ENCODE results near the gene GJA5.
"Not testable (repeated sequence)": the region's sequence is repeated elsewhere in the genome, so short reads cannot be mapped to it uniquely, and the experiment has no call there.

Gene GJA5

DNA sequence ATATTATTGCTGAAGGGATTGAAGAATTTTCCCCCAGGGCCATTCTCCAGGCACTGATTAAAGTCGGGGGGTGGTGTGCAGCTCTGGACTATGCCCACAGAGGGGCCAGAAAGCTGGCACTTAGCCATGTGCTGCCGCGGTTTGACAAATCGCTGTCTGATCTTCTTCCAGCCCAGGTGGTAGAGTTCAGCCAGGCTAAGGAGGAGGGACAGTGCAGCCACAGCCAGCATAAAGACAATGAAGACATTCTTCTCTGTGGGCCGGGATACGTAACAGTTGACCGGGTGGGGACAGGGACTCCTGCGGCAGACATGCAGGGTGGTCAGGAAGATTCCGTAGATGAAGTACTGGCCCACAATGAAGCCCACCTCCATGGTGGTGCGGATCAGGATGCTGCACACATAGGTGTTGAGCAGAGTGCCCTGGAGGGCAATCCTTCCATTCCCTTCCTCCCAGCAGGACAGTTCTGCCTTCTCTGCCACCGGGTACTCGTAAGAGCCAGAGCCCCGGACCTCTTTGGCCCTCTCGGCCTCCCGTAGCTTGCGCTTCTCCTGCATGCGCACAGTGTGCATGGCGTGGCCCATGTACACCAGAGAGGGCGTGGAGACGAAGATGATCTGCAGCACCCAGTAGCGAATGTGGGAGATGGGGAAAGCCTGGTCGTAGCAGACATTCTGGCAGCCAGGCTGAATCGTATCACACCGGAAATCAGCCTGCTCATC is 1.9 kb downstream of the GJA5 start:
- DNase-seq, result no peak

DNA sequence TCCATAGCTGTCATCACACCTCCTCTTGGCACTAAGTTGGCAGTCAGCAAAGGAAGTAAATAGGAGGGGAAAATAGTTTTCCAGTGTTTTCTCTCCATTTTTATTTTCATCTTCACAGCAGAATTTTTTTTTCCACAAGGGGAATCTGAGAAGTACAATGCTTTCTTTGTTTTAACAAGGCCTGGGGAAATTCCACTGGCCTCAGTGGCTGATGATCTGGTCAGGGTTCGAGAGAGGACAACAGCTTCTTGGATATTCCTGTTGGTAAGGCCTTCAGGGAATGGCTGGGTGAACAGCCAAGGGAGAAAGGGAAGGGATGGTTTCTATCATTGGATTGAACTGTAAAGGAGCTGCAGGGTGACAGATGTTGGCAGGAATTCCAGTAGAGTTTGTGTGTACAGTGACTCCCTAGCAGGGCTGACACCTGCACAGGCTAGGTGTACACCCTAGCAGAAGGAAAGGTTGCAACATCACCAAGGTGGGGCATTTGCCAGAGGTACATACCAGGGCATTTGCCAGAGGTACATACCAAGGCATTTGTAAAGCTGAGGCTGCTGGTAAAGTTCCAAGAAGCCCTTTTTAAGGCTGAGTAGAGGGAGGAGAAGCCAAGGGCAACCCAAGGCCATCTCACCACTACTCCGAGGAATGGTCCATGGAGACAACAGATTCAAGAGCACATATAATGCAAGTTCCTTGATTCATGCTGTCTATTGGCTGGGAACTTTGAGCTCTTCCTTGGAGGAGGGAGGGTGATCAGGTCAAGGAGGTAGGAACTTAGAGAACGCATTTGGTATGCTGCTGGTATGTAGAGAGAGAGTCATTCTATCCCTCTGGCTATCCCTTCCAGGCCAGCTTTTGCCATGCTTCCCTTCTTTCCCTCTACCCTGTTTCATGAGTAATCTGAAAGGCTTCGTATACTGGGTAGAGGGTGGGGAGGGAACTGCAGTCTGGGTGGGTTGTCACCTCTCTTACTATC is 3.1 kb downstream of the GJA5 start:
- DNase-seq, result no peak

DNA sequence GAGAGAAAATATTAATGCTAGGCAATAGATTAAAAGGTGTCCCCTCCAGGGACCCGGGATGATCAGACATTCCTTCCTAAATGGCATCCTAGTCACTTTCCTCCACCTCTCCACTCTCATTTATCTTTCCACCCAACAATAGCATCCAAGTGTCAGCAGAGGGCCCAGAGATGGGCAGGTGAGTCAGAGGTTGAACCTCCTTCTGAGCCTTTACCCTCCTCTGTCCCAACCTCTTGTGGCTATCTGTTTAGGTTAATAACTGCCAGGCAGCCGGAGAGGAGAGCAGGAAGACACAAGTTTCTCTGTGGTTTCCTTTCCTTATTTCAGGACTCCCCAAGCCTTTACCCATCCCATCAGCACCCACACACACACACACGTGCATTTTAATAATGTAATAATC is 4.1 kb downstream of the GJA5 start:
- DNase-seq, result no peak

DNA sequence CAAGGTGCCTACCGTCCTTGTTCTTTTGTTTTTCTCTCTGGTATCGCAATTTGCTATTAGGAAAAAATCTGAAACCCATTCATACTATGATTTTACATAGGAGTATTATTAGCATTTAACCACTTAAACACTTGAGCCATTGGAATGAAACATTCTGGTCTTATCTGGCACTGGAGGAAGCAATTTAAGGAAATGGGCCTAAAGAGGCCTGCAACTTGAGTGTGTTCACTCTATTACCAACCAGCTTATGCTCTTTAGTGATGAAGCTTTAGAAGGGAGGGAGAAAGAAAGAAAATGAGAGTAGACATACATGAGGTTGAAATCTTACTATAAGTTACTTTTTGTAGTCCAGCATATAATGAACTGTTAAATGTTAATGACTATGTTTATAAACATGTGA is 5.7 kb downstream of the GJA5 start:
- DNase-seq, result no peak

DNA sequence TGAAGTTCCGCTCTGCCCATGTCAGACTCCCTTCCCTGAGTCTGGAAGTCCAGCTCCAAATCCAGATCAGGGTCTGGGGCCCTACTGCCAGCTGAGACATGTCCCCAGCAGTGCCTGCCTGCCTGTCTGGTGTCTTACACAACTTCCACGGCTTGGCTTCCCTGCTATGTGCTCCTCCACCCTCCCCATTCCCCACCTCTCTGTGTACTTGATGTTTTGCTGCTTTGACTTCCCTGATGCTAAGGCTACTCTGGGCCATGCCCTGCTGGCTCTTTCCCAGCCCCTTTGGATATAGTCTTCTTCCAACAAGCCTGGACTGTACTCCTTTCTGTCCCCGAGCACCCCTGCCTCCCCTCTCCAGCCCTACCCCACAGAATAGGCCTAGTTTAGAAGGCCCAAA is 7.3 kb downstream of the GJA5 start:
- no peak for DNase-seq

DNA sequence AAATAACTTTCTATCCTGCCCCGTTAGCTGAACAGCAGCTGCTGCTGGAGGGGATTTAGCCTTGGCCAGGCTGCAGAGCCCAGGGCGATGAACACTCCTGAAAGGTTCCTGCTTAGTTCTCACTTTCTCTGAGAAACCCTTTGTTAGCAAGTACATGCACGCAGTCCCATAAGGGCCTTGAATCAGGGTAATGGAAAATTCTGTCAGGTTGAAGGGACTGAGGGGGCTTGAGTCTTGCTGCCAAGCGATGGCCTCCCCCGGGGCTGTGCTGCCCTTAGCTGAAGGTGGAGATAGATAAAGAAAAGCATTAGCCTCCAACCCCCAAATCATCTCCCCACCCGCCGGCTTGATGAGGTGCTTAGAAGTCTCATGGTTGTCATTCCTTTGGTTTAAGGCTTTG is 7.9 kb downstream of the GJA5 start:
- DNase-seq, result no peak

DNA sequence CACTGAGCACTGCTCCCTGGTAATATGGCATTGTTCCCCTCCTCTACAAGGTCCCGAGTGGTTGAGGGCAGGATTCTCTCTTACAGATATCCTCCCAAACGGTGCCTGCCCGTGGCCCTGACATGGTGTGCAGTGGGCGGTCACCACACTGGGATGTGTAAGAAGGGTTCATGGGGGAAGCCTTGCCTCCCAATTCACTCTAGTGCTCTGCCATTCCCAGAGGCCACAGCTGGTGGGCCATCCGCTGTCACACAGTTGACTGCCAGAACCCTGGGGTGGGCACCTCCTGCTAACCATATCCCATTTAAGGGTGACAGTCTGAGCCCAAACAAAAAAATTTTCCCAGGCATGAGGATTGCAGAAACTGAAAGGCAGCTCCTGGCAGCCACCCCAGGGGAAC is 9.1 kb downstream of the GJA5 start:
- no peak for DNase-seq

DNA sequence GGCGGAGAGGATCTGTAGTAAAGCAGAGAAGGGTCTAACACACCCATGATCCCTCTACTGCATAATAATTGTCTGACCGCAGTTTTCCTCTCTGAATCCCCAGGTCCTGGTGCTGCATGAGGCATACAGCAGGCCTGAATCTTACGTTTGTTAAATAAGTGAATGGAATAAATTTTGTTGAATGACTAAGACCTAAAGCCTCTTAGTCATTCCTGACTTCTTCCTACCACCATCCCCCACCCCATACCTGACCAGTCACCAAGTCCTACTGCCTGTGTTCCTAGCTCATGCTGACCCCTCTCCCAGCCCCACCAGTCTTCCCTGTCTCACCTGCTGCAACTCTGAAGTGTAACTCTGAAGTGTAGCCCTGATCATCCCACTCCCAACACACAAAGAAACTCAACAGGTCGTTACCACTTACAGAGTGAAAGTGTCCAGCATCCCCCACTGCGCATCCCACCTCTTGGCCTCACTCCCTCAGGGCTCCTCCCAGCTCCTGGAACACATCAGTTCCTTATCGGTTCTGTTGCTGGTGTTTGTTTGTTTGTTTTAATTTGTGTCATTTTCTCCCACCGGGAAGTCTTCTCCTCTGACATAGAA is 9.7 kb downstream of the GJA5 start:
- no peak for DNase-seq

DNA sequence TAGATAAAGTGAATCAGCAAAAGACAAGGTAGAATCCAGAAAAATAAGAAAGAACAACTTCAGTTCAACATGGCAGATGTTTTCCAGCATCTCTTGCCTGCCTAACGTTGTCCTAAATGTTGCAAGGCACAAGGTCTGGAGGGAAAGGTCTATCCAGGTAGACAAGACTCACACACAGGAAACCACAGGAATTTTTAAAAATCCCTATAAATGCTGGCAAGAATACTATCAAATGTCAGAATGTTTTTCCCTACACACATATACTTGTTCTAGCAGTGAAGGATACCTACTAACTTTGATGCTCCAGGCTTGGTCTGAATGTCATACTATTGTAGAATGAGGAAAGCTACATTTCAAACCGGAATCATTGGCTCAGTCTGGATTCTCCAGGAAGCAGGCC is 10.6 kb downstream of the GJA5 start:
- DNase-seq, result no peak

DNA sequence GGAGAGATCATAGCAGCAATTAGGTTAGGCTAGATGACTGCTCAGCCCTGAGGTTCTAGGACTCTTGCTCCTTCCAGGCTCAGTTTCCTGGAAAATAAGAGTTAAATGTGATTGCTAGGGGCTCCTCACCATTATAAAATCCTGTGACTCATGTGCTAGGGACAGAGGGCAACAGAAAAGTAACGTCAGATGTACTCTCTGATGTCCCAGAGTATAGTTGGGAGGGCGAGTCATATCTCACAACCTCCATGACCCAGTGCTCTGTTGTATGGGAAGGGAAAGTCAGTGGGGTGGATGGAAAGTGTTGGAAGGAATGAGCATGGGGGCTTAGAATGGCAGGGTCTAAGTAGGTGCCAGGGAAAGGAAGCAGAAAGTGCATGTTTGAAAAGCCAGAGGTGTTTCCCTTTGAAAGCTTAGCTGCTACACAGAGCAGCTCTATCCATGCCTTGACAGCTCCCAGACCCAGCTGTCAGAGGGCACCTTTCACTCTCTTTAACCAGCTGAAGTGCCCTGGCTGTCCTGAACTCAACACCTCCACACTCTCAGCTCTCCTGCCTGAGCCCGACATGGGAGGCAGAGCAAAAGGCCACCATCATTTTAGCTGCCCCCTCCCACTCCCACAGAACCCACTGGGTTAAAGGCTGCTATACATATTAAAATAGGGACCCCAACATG is 11.6 kb downstream of the GJA5 start:
- no peak for DNase-seq

DNA sequence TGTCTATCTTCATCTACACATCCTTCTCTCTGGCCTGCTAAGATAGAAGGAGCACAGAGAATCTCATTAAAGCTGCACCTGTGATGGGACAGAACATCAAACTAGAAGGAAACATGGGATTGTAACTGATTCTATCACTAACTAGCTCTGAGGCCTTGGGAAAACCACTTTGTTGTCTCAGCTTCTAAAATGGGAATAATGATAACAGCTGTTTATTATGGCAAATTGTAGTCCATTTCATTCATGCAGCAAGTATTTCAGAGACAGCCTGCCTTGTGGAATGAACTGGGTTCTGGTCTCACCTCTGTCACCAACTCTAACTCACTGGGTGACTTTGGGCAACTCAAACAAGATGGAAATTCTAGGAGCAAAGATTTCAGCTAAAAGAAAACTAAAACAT is 12.4 kb downstream of the GJA5 start:
- DNase-seq, result no peak

DNA sequence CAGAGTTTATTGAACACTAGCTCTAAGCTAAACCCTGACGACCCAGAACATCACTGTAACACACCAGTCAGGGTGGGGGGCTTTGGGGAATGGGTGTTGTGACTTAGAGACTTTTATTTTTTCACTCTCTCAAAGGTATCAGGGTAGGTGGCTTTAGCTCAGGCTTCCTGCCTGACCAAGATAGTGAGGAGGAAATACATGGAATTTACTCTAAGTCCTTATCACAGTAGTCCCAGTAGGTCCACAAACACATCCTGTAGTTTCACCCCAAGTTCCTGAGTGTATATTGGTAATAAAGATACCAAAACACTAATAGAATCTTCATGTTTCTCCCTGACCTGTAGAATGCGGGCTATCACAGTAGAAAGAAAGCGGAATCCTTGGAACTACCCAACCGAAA is 15.1 kb downstream of the GJA5 start:
- DNase-seq, result no peak

DNA sequence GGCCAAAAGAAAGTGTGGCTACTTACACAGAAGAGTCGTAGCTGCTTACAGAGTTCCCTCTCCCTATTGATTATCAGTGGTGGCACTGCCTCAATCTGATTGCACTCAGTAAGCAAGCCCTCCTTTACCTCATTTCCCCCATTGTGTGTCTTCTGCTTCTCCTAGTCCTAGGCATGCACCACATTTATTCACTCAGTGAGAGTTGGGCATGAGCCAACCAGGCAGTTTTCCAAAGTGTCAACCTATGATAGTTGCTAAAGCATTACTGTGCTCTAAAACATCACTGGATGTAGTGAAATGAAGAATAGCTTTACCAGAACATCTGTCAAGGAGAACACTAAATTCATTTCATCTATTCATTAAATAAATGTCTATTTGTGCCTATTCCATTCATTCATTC is 19.3 kb downstream of the GJA5 start:
- no peak for DNase-seq

DNA sequence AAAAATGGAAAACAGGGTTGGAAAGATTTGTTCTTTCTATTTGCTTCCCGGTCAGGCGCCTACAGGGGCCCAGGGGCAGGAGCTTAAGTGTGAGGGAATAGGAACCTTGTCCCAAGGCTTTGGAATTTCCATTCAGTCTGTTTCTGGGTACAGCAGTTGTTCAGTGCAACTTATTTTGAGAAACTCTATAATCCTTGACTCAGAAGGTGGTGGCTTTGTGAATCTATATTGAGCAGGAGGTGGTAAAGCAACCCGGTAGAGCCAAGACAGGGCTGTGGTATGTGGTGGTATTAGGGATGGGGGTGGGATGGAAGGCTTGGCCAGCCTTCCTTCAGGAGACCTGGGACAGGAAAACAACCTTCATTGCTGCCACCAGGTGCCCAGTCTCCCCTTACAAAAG is 20.0 kb downstream of the GJA5 start:
- DNase-seq, result no peak

DNA sequence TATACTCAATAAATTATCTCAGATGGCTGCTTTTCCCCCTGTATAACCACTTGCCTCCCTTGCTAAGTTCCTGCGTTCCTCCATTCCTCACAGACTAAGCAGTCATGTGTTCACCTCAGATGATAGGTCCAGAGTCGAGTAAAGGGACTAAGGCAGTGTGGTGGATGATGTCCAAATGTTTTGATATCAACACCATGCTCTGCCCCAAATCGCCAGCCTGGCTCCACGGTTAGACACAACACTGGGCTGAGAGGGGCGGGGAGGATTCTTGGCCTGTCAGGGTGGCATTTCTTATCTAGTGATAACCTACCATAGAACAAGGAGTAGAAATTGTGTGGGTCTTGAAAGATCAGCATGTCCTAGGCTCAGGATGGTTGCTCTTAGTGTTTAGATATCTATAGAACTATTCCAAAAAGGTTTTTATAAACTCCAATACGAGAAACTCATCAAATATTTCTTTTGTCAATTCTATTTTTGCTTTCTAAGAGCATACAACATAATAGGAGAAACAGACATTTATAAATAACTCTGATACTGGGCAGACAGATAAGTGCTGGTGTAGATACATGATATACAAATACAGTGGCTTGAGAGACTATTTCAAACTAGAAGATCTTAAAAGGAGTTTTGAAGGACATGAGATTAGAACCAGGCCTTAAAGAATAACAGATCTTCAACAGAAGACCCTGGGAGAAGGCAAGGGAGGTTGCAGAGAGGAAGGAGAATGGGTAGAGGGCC is 21.5 kb downstream of the GJA5 start:
- no peak for DNase-seq

DNA sequence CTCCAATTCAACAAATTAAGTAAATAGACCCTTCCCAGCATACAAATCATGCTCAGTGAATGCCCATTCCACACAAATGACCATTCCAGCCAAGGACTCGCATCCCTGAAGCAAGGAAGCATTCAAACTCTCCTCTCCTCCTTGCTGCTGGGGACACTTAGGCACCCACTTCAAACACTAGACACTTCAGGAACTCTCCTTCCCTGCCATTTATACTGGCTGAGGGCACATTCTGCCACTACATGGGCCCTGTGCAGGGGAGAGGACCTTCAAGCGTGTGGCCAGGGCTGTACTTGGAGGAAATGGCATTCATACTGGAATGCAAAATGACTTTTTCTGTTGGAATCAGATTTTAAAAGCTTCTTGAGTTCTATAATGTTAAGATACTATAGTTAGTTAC is 22.3 kb downstream of the GJA5 start:
- no peak for DNase-seq

DNA sequence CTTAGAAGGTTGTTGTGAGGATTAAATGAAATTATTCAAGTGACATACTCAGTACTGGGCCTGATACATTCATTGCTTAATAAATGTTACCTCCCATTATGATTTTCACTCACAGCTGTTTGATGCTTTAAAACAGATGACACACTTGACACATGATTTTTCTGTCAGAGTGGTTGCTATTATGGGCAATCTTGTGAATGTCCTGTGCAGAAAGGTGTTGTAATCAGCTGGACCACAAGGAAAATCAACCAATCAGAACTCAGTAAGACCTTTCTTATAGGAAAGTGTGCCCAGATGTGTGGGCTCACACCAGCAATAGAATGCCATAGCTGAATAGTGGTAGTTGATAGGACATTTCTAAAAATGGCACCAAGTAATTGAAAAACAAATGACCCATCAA is 23.5 kb downstream of the GJA5 start:
- DNase-seq, result no peak

DNA sequence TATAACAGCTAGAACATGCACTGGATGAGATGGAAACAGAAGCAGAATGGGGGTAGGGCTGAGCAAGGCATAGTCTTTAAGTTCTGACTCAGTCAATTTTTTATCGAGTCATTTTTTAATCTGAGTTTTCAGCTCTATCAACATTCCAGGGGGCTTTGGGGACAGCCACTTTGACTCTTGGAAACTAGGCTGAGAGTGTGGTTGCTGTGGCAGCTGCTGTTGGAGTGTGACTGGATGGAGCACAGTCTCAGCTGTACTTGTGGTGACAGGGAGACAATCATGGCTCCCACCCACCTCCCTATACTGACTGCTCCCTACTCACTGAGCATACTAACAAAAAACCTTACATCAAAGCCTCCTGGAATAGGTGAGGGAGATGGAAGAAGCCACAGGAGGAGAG is 25.0 kb downstream of the GJA5 start:
- no peak for DNase-seq

DNA sequence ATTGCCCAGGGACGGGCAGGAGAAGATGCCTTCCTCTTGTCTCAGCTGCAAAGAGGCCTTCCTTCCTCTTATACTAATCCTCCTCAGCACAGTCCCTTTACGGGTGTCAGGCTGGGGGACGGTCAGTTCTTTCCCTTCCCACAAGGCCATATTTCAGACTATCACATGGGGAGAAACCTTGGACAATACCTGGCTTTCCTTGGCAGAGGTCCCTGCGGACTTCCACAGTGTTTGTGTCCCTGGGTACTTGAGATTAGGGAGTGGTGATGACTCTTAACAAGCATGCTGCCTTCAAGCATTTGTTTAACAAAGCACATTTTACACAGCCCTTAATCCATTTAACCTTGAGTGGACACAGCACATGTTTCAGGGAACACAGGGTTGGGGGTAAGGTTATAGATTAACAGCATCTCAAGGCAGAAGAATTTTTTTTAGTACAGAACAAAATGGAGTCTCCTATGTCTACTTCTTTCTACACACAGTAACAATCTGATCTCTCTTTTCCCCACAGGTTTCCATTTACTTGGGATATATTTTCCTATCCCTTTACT is 26.0 kb downstream of the GJA5 start:
- not testable (repeated sequence) for DNase-seq

DNA sequence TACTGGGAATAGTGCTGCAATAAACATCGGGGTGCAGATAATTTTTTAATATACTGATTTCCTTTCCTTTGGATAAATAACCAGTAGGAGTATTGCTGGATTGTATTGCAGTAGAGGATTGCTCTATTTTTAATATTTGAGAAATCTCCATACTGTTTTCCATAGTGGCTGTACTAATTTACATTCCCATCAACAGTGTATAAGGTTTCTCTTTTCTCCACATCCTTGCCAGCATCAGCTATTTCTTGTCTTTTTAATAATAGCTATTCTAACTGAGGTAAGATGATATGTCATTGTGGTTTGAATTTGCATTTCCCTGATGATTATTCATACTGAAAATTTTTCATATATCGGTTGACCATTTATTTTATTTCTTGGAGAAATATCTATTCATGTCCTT is 31.1 kb downstream of the GJA5 start:
- DNase-seq, result no peak

DNA sequence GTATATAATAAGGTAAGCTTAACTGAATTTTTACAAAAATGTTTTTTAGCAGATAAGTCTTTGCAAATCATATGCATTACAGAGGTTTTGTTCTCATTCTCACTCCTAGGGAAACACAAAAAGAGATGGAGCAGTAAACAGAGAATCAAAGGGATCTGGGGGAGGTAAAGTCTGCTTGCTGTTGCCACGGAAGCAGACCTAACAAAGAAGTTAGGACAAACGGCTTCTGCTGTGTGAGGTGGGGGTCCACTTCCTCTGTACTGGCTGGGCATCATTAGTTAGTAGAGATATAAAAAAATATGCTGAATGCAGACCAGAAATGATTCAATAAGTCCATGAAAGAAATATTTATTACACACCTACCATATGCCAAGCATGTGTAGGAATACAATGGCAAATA is 34.2 kb downstream of the GJA5 start:
- no peak for DNase-seq

DNA sequence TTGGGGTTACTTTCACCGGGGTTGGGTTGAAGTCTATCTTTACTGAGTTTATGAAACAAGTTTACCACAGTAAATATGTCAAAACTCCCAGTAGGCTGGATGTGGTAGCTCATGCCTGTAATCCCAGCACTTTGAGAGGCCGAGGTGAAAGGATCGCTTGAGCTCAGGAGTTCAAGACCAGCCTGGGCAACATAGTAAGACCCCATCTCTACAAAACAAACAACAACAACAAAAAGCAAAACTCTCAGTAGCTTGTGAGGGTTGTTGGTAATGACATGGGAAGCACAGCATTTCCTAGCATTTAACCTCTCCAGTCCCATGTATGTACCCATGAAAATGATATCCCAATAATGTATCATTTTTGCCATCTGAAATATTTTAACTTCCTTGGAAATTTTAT is 34.7 kb downstream of the GJA5 start:
- no peak for DNase-seq

Measured in hippocampal formation (tissue), 2 donors.